WTC11 (cell line): Measurements from ENCODE around the gene FGF18. TPM values are rescaled to one million over a fixed set of nuclear protein-coding genes. Genes with fewer than 3 reads are reported as not detected.
A peak's percentile ranks its signal among the peaks of the same experiment; 100 is the strongest.

Experiments used
- ATAC-seq: fragments of 200-7000 bp; cut with Tn5 transposase; 2 replicates; pipeline ENCODE4 v1.10.0; 2021; ENCODE audit warnings: mild to moderate bottlenecking, moderate library complexity
- CTCF ChIA-PET: fragments of 300-600 bp; sonication (Branson Sonifier 250); formaldehyde crosslinking; loops from one replicate; lab custom pipeline; 2021; ENCODE audit warnings: antibody characterized with exemption; lab: Charles Lee
- POLR2A ChIA-PET: fragments of 350-600 bp; sonication (Branson Sonifier 250); formaldehyde crosslinking; loops from one replicate; lab custom pipeline; 2021; ENCODE audit warnings: antibody characterized with exemption; lab: Charles Lee
- DNase-seq: peaks from one replicate; pipeline ENCODE4 v3.0.0; 2021; ENCODE audit warnings: low spot score
- H3K27ac Mint-ChIP-seq: 2 replicates; pipeline ENCODE4 v1.8.0; 2021; ENCODE audit warnings: mixed read lengths
- H3K27me3 Mint-ChIP-seq: 2 replicates; pipeline ENCODE4 v1.8.0; 2021; ENCODE audit warnings: low read depth, mild to moderate bottlenecking, moderate library complexity, mixed read lengths
- H3K36me3 Mint-ChIP-seq: 2 replicates; pipeline ENCODE4 v1.8.0; 2021; ENCODE audit warnings: mixed read lengths
- H3K4me1 Mint-ChIP-seq: 2 replicates; pipeline ENCODE4 v1.8.0; 2022; ENCODE audit warnings: mixed read lengths
- H3K4me3 Mint-ChIP-seq: 2 replicates; pipeline ENCODE4 v1.8.0; 2021; ENCODE audit warnings: mild to moderate bottlenecking, moderate library complexity, mixed read lengths
- H3K9me3 Mint-ChIP-seq: 2 replicates; pipeline ENCODE4 v1.8.0; 2021; ENCODE audit warnings: mixed read lengths
- ELF4 ChIP-seq: sonication (generic); formaldehyde crosslinking; IDR thresholded peaks from 2 replicates; pipeline ENCODE4 v1.8.1; 2022; ENCODE audit warnings: low read depth, mild to moderate bottlenecking, moderate library complexity, missing genetic modification reagents
- ESRRA ChIP-seq: sonication (generic); formaldehyde crosslinking; IDR thresholded peaks from 2 replicates; pipeline ENCODE4 v1.8.1; 2022; ENCODE audit warnings: mild to moderate bottlenecking, missing genetic modification reagents, borderline replicate concordance
- JAZF1 ChIP-seq: fragments of 250-450 bp; sonication (Bioruptor Pico); IDR thresholded peaks from 2 replicates; pipeline ENCODE4 v1.9.0; 2021; ENCODE audit warnings: moderate library complexity, mild to moderate bottlenecking, inconsistent platforms
- KAT7 ChIP-seq: sonication (generic); formaldehyde crosslinking; IDR thresholded peaks from 2 replicates; pipeline ENCODE4 v1.8.1; 2023; ENCODE audit warnings: missing genetic modification reagents, mild to moderate bottlenecking, borderline replicate concordance
- NFATC4 ChIP-seq: fragments of 250-450 bp; sonication (Bioruptor Pico); IDR thresholded peaks from 2 replicates; pipeline ENCODE4 v1.9.0; 2021; ENCODE audit warnings: mild to moderate bottlenecking
- NFYB ChIP-seq: sonication (generic); formaldehyde crosslinking; conservative IDR thresholded peaks from 2 replicates; pipeline ENCODE4 v1.8.0; 2022; ENCODE audit warnings: low read depth, missing genetic modification reagents
- NR3C1 ChIP-seq: sonication (generic); formaldehyde crosslinking; conservative IDR thresholded peaks from 2 replicates; pipeline ENCODE4 v1.8.1; 2023; ENCODE audit warnings: low read depth, mild to moderate bottlenecking, missing genetic modification reagents
- PRRX2 ChIP-seq: fragments of 250-450 bp; sonication (Bioruptor Pico); IDR thresholded peaks from 2 replicates; pipeline ENCODE4 v1.8.0; 2021; ENCODE audit warnings: mild to moderate bottlenecking
- SMAD4 ChIP-seq: sonication (generic); formaldehyde crosslinking; IDR thresholded peaks from 2 replicates; pipeline ENCODE4 v1.8.0; 2022; ENCODE audit warnings: mild to moderate bottlenecking, missing genetic modification reagents
- TP53 ChIP-seq: sonication (generic); formaldehyde crosslinking; IDR thresholded peaks from 2 replicates; pipeline ENCODE4 v1.8.1; 2023; ENCODE audit warnings: mild to moderate bottlenecking, missing genetic modification reagents
- ZNF416 ChIP-seq: fragments of 250-450 bp; sonication (Bioruptor Pico); IDR thresholded peaks from 2 replicates; pipeline ENCODE4 v1.9.0; 2021; ENCODE audit warnings: mild to moderate bottlenecking, inconsistent platforms
- total RNA-seq: library from RNA; stranded (reverse); gene quantifications from 3 replicates; pipeline ENCODE4 v1.2.3, GENCODE V29; 2021
- TF ChIP-seq, protein P1 (sequence below): sonication (generic); formaldehyde crosslinking; IDR thresholded peaks from 2 replicates; pipeline ENCODE4 v1.8.1; 2023; ENCODE audit warnings: mild to moderate bottlenecking, missing genetic modification reagents, moderate library complexity
- TF ChIP-seq, protein P2 (sequence below): sonication (generic); formaldehyde crosslinking; IDR thresholded peaks from 2 replicates; pipeline ENCODE4 v1.8.0; 2022; ENCODE audit warnings: mild to moderate bottlenecking, missing genetic modification reagents
- TF ChIP-seq, protein P3 (sequence below): sonication (generic); formaldehyde crosslinking; IDR thresholded peaks from 2 replicates; pipeline ENCODE4 v1.8.0; 2023; ENCODE audit warnings: missing genetic modification reagents, mild to moderate bottlenecking, borderline replicate concordance
- TF ChIP-seq, protein P4 (sequence below): fragments of 200-600 bp; IDR thresholded peaks from 2 replicates; pipeline ENCODE4 v1.8.0; 2022; ENCODE audit warnings: antibody characterized with exemption
- TF ChIP-seq, protein P5 (sequence below): sonication (generic); formaldehyde crosslinking; conservative IDR thresholded peaks from 2 replicates; pipeline ENCODE4 v1.8.1; 2023; ENCODE audit warnings: mild to moderate bottlenecking, low read depth, missing genetic modification reagents, moderate library complexity
- TF ChIP-seq, protein P6 (sequence below): sonication (generic); formaldehyde crosslinking; IDR thresholded peaks from 2 replicates; pipeline ENCODE4 v1.8.0; 2023; ENCODE audit warnings: missing genetic modification reagents

Gene FGF18
- total RNA-seq, 1 experiment from 2014 or later: 0.72 TPM

DNA sequence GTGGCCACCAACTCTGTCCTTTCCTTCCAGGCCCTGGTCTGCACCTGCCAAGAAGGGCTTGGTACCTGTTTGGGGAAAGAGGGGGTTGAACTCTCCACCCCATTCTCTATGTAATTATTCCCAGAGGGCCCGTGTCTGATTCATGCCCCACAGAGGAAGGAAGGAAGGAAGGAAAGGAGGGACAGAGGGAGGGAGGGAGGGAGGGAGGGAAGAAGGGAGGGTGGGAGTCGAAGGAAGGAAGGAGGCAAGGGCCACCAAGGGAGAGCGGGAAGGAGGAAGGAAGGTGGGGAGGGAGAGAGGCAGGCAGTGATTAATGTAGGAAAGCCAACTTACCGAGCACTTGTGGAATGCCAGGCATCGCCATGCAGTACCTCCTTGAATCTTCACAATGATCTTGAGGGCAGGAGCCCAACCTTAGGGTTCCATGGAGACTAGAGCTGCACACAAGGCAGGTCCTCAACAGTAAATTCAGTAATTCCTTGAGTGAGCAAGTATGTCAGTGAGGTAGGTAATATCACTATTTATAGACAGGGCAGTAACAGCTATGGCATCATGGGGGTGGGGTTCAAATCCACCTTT is 75.8 kb downstream of the FGF18 start:
- Mint-ChIP-seq H3K4me1 (peaks cover 23% of the 10 kb centered on the region), H3K27me3 (no peaks in the 10 kb centered on the region), H3K36me3 (no peaks in the 10 kb centered on the region), H3K9me3 (no peaks in the 10 kb centered on the region), H3K27ac (peak overlapping the region; percentile 89), H3K4me3 (no peak overlapping the region; the same call in 1 of the 2 replicates)
- ATAC-seq: peak; percentile 5; the same call in 1 of the 2 replicates
- CTCF ChIA-PET: interaction anchor here (0.8 kb wide), 1 partner anchor 120 kb away, joined by 3 read pairs; no protein-coding TSS in a partner anchor
- DNase-seq: no peak
- TF ChIP-seq ZNF416: no peak
- no peak for TF ChIP-seq PRRX2
- TF ChIP-seq NFATC4 (CRISPR knock-in tag): no peak
- TF ChIP-seq, protein P1, sequence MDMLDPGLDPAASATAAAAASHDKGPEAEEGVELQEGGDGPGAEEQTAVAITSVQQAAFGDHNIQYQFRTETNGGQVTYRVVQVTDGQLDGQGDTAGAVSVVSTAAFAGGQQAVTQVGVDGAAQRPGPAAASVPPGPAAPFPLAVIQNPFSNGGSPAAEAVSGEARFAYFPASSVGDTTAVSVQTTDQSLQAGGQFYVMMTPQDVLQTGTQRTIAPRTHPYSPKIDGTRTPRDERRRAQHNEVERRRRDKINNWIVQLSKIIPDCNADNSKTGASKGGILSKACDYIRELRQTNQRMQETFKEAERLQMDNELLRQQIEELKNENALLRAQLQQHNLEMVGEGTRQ (CRISPR knock-in tag): no peak
- no peak for TF ChIP-seq SMAD4 (CRISPR knock-in tag)
- TF ChIP-seq JAZF1: no peak
- TF ChIP-seq, protein P2, sequence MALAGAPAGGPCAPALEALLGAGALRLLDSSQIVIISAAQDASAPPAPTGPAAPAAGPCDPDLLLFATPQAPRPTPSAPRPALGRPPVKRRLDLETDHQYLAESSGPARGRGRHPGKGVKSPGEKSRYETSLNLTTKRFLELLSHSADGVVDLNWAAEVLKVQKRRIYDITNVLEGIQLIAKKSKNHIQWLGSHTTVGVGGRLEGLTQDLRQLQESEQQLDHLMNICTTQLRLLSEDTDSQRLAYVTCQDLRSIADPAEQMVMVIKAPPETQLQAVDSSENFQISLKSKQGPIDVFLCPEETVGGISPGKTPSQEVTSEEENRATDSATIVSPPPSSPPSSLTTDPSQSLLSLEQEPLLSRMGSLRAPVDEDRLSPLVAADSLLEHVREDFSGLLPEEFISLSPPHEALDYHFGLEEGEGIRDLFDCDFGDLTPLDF (CRISPR knock-in tag): no peak
- no peak for TF ChIP-seq NFYB (CRISPR knock-in tag)
- TF ChIP-seq ELF4 (CRISPR knock-in tag): no peak
- TF ChIP-seq, protein P3, sequence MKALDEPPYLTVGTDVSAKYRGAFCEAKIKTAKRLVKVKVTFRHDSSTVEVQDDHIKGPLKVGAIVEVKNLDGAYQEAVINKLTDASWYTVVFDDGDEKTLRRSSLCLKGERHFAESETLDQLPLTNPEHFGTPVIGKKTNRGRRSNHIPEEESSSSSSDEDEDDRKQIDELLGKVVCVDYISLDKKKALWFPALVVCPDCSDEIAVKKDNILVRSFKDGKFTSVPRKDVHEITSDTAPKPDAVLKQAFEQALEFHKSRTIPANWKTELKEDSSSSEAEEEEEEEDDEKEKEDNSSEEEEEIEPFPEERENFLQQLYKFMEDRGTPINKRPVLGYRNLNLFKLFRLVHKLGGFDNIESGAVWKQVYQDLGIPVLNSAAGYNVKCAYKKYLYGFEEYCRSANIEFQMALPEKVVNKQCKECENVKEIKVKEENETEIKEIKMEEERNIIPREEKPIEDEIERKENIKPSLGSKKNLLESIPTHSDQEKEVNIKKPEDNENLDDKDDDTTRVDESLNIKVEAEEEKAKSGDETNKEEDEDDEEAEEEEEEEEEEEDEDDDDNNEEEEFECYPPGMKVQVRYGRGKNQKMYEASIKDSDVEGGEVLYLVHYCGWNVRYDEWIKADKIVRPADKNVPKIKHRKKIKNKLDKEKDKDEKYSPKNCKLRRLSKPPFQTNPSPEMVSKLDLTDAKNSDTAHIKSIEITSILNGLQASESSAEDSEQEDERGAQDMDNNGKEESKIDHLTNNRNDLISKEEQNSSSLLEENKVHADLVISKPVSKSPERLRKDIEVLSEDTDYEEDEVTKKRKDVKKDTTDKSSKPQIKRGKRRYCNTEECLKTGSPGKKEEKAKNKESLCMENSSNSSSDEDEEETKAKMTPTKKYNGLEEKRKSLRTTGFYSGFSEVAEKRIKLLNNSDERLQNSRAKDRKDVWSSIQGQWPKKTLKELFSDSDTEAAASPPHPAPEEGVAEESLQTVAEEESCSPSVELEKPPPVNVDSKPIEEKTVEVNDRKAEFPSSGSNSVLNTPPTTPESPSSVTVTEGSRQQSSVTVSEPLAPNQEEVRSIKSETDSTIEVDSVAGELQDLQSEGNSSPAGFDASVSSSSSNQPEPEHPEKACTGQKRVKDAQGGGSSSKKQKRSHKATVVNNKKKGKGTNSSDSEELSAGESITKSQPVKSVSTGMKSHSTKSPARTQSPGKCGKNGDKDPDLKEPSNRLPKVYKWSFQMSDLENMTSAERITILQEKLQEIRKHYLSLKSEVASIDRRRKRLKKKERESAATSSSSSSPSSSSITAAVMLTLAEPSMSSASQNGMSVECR (CRISPR knock-in tag): no peak
- TF ChIP-seq NR3C1 (CRISPR knock-in tag): no peak
- TF ChIP-seq, protein P4, sequence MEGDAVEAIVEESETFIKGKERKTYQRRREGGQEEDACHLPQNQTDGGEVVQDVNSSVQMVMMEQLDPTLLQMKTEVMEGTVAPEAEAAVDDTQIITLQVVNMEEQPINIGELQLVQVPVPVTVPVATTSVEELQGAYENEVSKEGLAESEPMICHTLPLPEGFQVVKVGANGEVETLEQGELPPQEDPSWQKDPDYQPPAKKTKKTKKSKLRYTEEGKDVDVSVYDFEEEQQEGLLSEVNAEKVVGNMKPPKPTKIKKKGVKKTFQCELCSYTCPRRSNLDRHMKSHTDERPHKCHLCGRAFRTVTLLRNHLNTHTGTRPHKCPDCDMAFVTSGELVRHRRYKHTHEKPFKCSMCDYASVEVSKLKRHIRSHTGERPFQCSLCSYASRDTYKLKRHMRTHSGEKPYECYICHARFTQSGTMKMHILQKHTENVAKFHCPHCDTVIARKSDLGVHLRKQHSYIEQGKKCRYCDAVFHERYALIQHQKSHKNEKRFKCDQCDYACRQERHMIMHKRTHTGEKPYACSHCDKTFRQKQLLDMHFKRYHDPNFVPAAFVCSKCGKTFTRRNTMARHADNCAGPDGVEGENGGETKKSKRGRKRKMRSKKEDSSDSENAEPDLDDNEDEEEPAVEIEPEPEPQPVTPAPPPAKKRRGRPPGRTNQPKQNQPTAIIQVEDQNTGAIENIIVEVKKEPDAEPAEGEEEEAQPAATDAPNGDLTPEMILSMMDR: no peak
- no peak for TF ChIP-seq ESRRA (CRISPR knock-in tag)
- TF ChIP-seq, protein P5, sequence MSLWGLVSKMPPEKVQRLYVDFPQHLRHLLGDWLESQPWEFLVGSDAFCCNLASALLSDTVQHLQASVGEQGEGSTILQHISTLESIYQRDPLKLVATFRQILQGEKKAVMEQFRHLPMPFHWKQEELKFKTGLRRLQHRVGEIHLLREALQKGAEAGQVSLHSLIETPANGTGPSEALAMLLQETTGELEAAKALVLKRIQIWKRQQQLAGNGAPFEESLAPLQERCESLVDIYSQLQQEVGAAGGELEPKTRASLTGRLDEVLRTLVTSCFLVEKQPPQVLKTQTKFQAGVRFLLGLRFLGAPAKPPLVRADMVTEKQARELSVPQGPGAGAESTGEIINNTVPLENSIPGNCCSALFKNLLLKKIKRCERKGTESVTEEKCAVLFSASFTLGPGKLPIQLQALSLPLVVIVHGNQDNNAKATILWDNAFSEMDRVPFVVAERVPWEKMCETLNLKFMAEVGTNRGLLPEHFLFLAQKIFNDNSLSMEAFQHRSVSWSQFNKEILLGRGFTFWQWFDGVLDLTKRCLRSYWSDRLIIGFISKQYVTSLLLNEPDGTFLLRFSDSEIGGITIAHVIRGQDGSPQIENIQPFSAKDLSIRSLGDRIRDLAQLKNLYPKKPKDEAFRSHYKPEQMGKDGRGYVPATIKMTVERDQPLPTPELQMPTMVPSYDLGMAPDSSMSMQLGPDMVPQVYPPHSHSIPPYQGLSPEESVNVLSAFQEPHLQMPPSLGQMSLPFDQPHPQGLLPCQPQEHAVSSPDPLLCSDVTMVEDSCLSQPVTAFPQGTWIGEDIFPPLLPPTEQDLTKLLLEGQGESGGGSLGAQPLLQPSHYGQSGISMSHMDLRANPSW (CRISPR knock-in tag): no peak
- no peak for TF ChIP-seq TP53 (CRISPR knock-in tag)
- TF ChIP-seq, protein P6, sequence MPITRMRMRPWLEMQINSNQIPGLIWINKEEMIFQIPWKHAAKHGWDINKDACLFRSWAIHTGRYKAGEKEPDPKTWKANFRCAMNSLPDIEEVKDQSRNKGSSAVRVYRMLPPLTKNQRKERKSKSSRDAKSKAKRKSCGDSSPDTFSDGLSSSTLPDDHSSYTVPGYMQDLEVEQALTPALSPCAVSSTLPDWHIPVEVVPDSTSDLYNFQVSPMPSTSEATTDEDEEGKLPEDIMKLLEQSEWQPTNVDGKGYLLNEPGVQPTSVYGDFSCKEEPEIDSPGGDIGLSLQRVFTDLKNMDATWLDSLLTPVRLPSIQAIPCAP (CRISPR knock-in tag): no peak
- no peak for TF ChIP-seq KAT7 (CRISPR knock-in tag)
- POLR2A ChIA-PET: no interaction called here
